Endothelial cell (in vitro differentiated cells): Measurements from ENCODE around the gene RALB. TPM values are rescaled to one million over a fixed set of nuclear protein-coding genes. Genes with fewer than 3 reads are reported as not detected.
A peak's percentile ranks its signal among the peaks of the same experiment; 100 is the strongest.

Experiments
- DNase-seq: peaks from one replicate; pipeline ENCODE4 v3.0.0; 2021; ENCODE audit warnings: low spot score
- H3K27ac Mint-ChIP-seq: one replicate; pipeline ENCODE4 v1.8.0; 2021; ENCODE audit warnings: mixed read lengths, inconsistent platforms; ENCODE audit not compliant: unreplicated experiment
- H3K27me3 Mint-ChIP-seq: one replicate; pipeline ENCODE4 v1.8.0; 2021; ENCODE audit warnings: mild to moderate bottlenecking, moderate library complexity, mixed read lengths, inconsistent platforms; ENCODE audit not compliant: unreplicated experiment
- H3K36me3 Mint-ChIP-seq: one replicate; pipeline ENCODE4 v1.8.0; 2021; ENCODE audit warnings: mild to moderate bottlenecking, low read depth, mixed read lengths, inconsistent platforms; ENCODE audit not compliant: unreplicated experiment
- H3K4me1 Mint-ChIP-seq: one replicate; pipeline ENCODE4 v1.8.0; 2021; ENCODE audit warnings: mild to moderate bottlenecking, mixed read lengths, inconsistent platforms; ENCODE audit not compliant: unreplicated experiment
- H3K4me3 Mint-ChIP-seq: one replicate; pipeline ENCODE4 v1.8.0; 2021; ENCODE audit warnings: mild to moderate bottlenecking, mixed read lengths, inconsistent platforms; ENCODE audit not compliant: unreplicated experiment
- H3K9me3 Mint-ChIP-seq: one replicate; pipeline ENCODE4 v1.8.0; 2021; ENCODE audit warnings: mixed read lengths, inconsistent platforms; ENCODE audit not compliant: unreplicated experiment
- CTCF ChIP-seq: fragments of 200-600 bp; sonication (generic); IDR thresholded peaks from one replicate; pipeline ENCODE4 v1.5.0; 2021; ENCODE audit warnings: antibody characterized with exemption; ENCODE audit not compliant: unreplicated experiment
- long read RNA-seq: library from polyadenylated mRNA; unstranded; transcript quantifications from one replicate; pipeline ENCODE4 v2.0.0, GENCODE V29; 2020; ENCODE audit not compliant: unreplicated experiment
- total RNA-seq: library from RNA; stranded (reverse); fragmentation: NEBNext Ultra II Directional; extraction: Animal tissue kit (Norgen Biotek cat#: 25700); gene quantifications from one replicate; pipeline ENCODE4 v1.2.1, GENCODE V29; 2021; ENCODE audit not compliant: unreplicated experiment

The RALB gene
- 367 TPM for total RNA-seq
- long read RNA-seq, transcript RALB-201 (5 exons, 2,344 nt) = major isoform, 188 of 454 reads
- long read RNA-seq, transcript RALB-203 (5 exons, 1,252 nt) = minor isoform, 114 of 454 reads
- long read RNA-seq, partial matches to known transcripts = 90 of 454 reads
- long read RNA-seq, other reads (novel, unspliced or antisense) = 62 of 454 reads

GRCh38 chr2:120252225-120253020 lies at the start of gene RALB:
Gene RALB, plus strand, starts transcription at chr2:120252852. Its CDS starts 25,813 bp downstream, at chr2:120278665.
- DNase-seq = peak; percentile 100
- peaks cover 38% of the 10 kb centered on the region for H3K36me3 Mint-ChIP-seq
- no peak for TF ChIP-seq CTCF
- peaks cover 66% of the 10 kb centered on the region for H3K4me1 Mint-ChIP-seq
- H3K27ac Mint-ChIP-seq = peak within 1 kb of the TSS; percentile 93
- H3K27me3 Mint-ChIP-seq = peaks cover 22% of the 10 kb centered on the region
- H3K9me3 Mint-ChIP-seq = no peaks in the 10 kb centered on the region
- peak within 1 kb of the TSS; percentile 99 for H3K4me3 Mint-ChIP-seq

- H3K9me3 Mint-ChIP-seq = no peaks in the 10 kb centered on the region
- H3K4me3 Mint-ChIP-seq = no peak overlapping the region
- H3K27ac Mint-ChIP-seq = no peak overlapping the region
- no peak for DNase-seq
- peaks cover 9% of the 10 kb centered on the region for H3K27me3 Mint-ChIP-seq
- no peak for TF ChIP-seq CTCF
- peaks cover 3% of the 10 kb centered on the region for H3K36me3 Mint-ChIP-seq
- H3K4me1 Mint-ChIP-seq = peaks cover 16% of the 10 kb centered on the region
Measured at GRCh38 chr2:120203251-120204021, 49.2 kb upstream of the RALB start.

- Mint-ChIP-seq H3K4me1 (peaks cover 16% of the 10 kb centered on the region), H3K27ac (no peak overlapping the region), H3K9me3 (no peaks in the 10 kb centered on the region), H3K36me3 (peaks cover under 1% of the 10 kb centered on the region), H3K27me3 (peaks cover 9% of the 10 kb centered on the region), H3K4me3 (no peak overlapping the region)
- no peak for DNase-seq
- TF ChIP-seq CTCF = no peak
Measured at GRCh38 chr2:120204022-120204405, 48.6 kb upstream of the RALB start.

GRCh38 chr2:120204417-120204816 lies 48.2 kb upstream of the RALB start:
- Mint-ChIP-seq H3K4me3 (no peak overlapping the region), H3K27ac (no peak overlapping the region), H3K27me3 (peaks cover 9% of the 10 kb centered on the region), H3K36me3 (no peaks in the 10 kb centered on the region), H3K4me1 (peaks cover 16% of the 10 kb centered on the region), H3K9me3 (no peaks in the 10 kb centered on the region)
- no peak for DNase-seq
- no peak for TF ChIP-seq CTCF
